H9 (cell line): ENCODE results near the gene DGCR2. TPM values are rescaled to one million over a fixed set of nuclear protein-coding genes. Genes with fewer than 3 reads are reported as not detected.

Source experiments
- DNase-seq: peaks from one replicate; pipeline ENCODE4 v3.0.0-alpha.2; 2017
- H2AFZ ChIP-seq: one replicate; pipeline ENCODE4 v1.6.1; 2013; ENCODE audit warnings: mild to moderate bottlenecking, low read length, control low read depth, moderate library complexity
- H2AK5ac ChIP-seq: 2 replicates; pipeline ENCODE4 v1.6.1; 2013; ENCODE audit warnings: low read length, control low read depth, mixed read lengths; ENCODE audit not compliant: insufficient read length
- H2BK120ac ChIP-seq: one replicate; pipeline ENCODE4 v1.6.1; 2013; ENCODE audit warnings: low read depth, mild to moderate bottlenecking, low read length, control low read depth, inconsistent platforms; ENCODE audit not compliant: poor library complexity, severe bottlenecking
- H2BK12ac ChIP-seq: 2 replicates; pipeline ENCODE4 v1.6.1; 2013; ENCODE audit warnings: low read length, control low read depth, mixed read lengths, low read depth; ENCODE audit not compliant: insufficient read length
- H2BK15ac ChIP-seq: 2 replicates; pipeline ENCODE4 v1.6.1; 2013; ENCODE audit warnings: low read depth, low read length, control low read depth
- H2BK20ac ChIP-seq: one replicate; pipeline ENCODE4 v1.6.1; 2013; ENCODE audit warnings: low read depth, mild to moderate bottlenecking, low read length, control low read depth, inconsistent platforms; ENCODE audit not compliant: poor library complexity, severe bottlenecking
- H2BK5ac ChIP-seq: 2 replicates; pipeline ENCODE4 v1.6.1; 2013; ENCODE audit warnings: low read length, control low read depth, mixed read lengths; ENCODE audit not compliant: insufficient read length
- H3K14ac ChIP-seq: 2 replicates; pipeline ENCODE4 v1.6.1; 2013; ENCODE audit warnings: low read length, control low read depth; ENCODE audit not compliant: insufficient read depth
- H3K18ac ChIP-seq: 2 replicates; pipeline ENCODE4 v1.6.1; 2013; ENCODE audit warnings: low read depth, mild to moderate bottlenecking, mixed read lengths, low read length, control low read depth; ENCODE audit not compliant: insufficient read length
- H3K23ac ChIP-seq: 2 replicates; pipeline ENCODE4 v1.6.1; 2013; ENCODE audit warnings: low read length, control low read depth, mixed read lengths, low read depth; ENCODE audit not compliant: insufficient read length
- H3K23me2 ChIP-seq: 2 replicates; pipeline ENCODE4 v1.6.1; 2013; ENCODE audit warnings: low read depth, mild to moderate bottlenecking, mixed read lengths, low read length, control low read depth; ENCODE audit not compliant: insufficient read length, poor library complexity, severe bottlenecking
- H3K27ac ChIP-seq: 2 replicates; pipeline ENCODE4 v1.5.1; 2013; ENCODE audit warnings: low read length, control low read depth, mixed read lengths, low read depth; ENCODE audit not compliant: insufficient read length
- H3K27me3 ChIP-seq: 2 replicates; pipeline ENCODE4 v1.6.1; 2013; ENCODE audit warnings: low read length, control low read depth, inconsistent platforms; ENCODE audit not compliant: insufficient read depth
- H3K4ac ChIP-seq: 2 replicates; pipeline ENCODE4 v1.6.1; 2013; ENCODE audit warnings: low read depth, mild to moderate bottlenecking, control low read depth, inconsistent platforms, low read length, moderate library complexity
- H3K4me1 ChIP-seq: 2 replicates; pipeline ENCODE4 v1.6.1; 2013; ENCODE audit warnings: low read length, control low read depth, inconsistent platforms; ENCODE audit not compliant: insufficient read depth
- H3K4me2 ChIP-seq: 2 replicates; pipeline ENCODE4 v1.6.1; 2013; ENCODE audit warnings: low read length, control low read depth, mixed read lengths; ENCODE audit not compliant: insufficient read length, insufficient read depth
- H3K56ac ChIP-seq: 2 replicates; pipeline ENCODE4 v1.6.1; 2013; ENCODE audit warnings: low read depth, mild to moderate bottlenecking, mixed read lengths, low read length, control low read depth; ENCODE audit not compliant: insufficient read length
- H3K79me1 ChIP-seq: 2 replicates; pipeline ENCODE4 v1.6.1; 2013; ENCODE audit warnings: low read depth, mild to moderate bottlenecking, moderate library complexity, low read length, control low read depth, inconsistent platforms; ENCODE audit not compliant: insufficient read depth, poor library complexity, severe bottlenecking
- H3K79me2 ChIP-seq: 2 replicates; pipeline ENCODE4 v1.6.1; 2013; ENCODE audit warnings: low read length, control low read depth, inconsistent platforms; ENCODE audit not compliant: insufficient read depth
- H3K9ac ChIP-seq: 2 replicates; pipeline ENCODE4 v1.6.1; 2013; ENCODE audit warnings: low read length, control low read depth, mixed read lengths; ENCODE audit not compliant: insufficient read length; ENCODE audit errors: extremely low read depth
- H3K9me3 ChIP-seq: one replicate; pipeline ENCODE4 v1.6.1; 2013; ENCODE audit warnings: low read depth, low read length, inconsistent platforms; ENCODE audit not compliant: control insufficient read depth
- H3T11ph ChIP-seq: one replicate; pipeline ENCODE4 v1.6.1; 2013; ENCODE audit warnings: mild to moderate bottlenecking, low read length, control low read depth, inconsistent platforms
- H4K20me1 ChIP-seq: one replicate; pipeline ENCODE4 v1.6.1; 2013; ENCODE audit not compliant: control insufficient read depth, insufficient read length, insufficient read depth
- H4K5ac ChIP-seq: 2 replicates; pipeline ENCODE4 v1.6.1; 2013; ENCODE audit warnings: low read depth, mild to moderate bottlenecking, mixed read lengths, low read length, control low read depth; ENCODE audit not compliant: insufficient read length
- H4K8ac ChIP-seq: replicated peaks from 2 replicates; pipeline ENCODE4 v1.6.1; 2013; ENCODE audit warnings: low read length, control low read depth, mixed read lengths, low read depth; ENCODE audit not compliant: insufficient read length
- H4K91ac ChIP-seq: 2 replicates; pipeline ENCODE4 v1.6.1; 2013; ENCODE audit warnings: low read depth, mild to moderate bottlenecking, moderate library complexity, mixed read lengths, low read length, control low read depth; ENCODE audit not compliant: insufficient read length
- H3K27ac Mint-ChIP-seq, 3 experiments: 2 replicates in 2 of 3; 3 replicates in 1 of 3; pipeline ENCODE4 v1.8.0; 2020 to 2021; ENCODE audit warnings: mixed read lengths in 3 of 3, mild to moderate bottlenecking in 1 of 3, moderate library complexity in 1 of 3
- H3K27me3 Mint-ChIP-seq: 2 replicates; pipeline ENCODE4 v1.8.0; 2021; ENCODE audit warnings: low read depth, mild to moderate bottlenecking, moderate library complexity, mixed read lengths
- H3K36me3 Mint-ChIP-seq, 3 experiments: 2 replicates in 2 of 3; 3 replicates in 1 of 3; pipeline ENCODE4 v1.8.0; 2020 to 2021; ENCODE audit warnings: low read depth in 3 of 3, mixed read lengths in 3 of 3; ENCODE audit not compliant: insufficient read depth in 1 of 3
- H3K4me1 Mint-ChIP-seq, 2 experiments: 2 replicates each; pipeline ENCODE4 v1.8.0; 2020; ENCODE audit warnings: mixed read lengths in 2 of 2
- H3K4me3 Mint-ChIP-seq, 2 experiments: 2 replicates in 1 of 2; 3 replicates in 1 of 2; pipeline ENCODE4 v1.8.0; 2020 to 2021; ENCODE audit warnings: mild to moderate bottlenecking in 2 of 2, mixed read lengths in 2 of 2, moderate library complexity in 1 of 2
- H3K9me3 Mint-ChIP-seq, 2 experiments: 2 replicates in 1 of 2; 3 replicates in 1 of 2; pipeline ENCODE4 v1.8.0; 2020; ENCODE audit warnings: mild to moderate bottlenecking in 2 of 2, mixed read lengths in 2 of 2, moderate library complexity in 1 of 2
- CTCF ChIP-seq: fragments of 200-600 bp; sonication (generic); conservative IDR thresholded peaks from 3 replicates; pipeline ENCODE4 v1.8.0; 2021; ENCODE audit warnings: antibody characterized with exemption, mild to moderate bottlenecking
- WGBS: extraction: QIAGEN DNeasy Blood & Tissue Kit; methylation state at CpG from one replicate; pipeline ENCODE4 v1.1.7; 2013; ENCODE audit warnings: missing lambda C conversion rate, low lambda C conversion rate, mixed read lengths; ENCODE audit not compliant: insufficient read length; ENCODE audit errors: extremely low coverage; 5-methylcytosine and 5-hydroxymethylcytosine counted together
- total RNA-seq: library from RNA; stranded (reverse); gene quantifications from 2 replicates; pipeline ENCODE4 v1.2.1, GENCODE V29; 2021

Gene DGCR2
- total RNA-seq, 1 experiment from 2014 or later, result 47.2 TPM

GRCh38 chr22:19119949-19120348 lies 2.3 kb downstream of the DGCR2 start:
- Mint-ChIP-seq H3K36me3 (peaks cover 0 to 4% (median 3%) of the 10 kb centered on the region in 3 experiments; a peak in 4 of 7 replicates), H3K9me3 (no peaks in the 10 kb centered on the region; a peak in 3 of 5 replicates), H3K27me3 (peaks cover 12% of the 10 kb centered on the region), H3K27ac (no peak overlapping the region), H3K4me3 (peak overlapping the region in 1 of 2 experiments; percentile 93; a peak in 2 of 5 replicates), H3K4me1 (peaks cover 26 to 37% of the 10 kb centered on the region in 2 experiments)
- no peak overlapping the region for H4K91ac ChIP-seq
- peaks cover 9% of the 10 kb centered on the region for H3K23me2 ChIP-seq
- H3K56ac ChIP-seq, result no peak overlapping the region
- no peak overlapping the region for H2BK120ac ChIP-seq
- H4K8ac ChIP-seq, result no peak overlapping the region
- H4K5ac ChIP-seq, result no peak overlapping the region
- no peak overlapping the region for H3K4me2 ChIP-seq
- no peak overlapping the region for H2AK5ac ChIP-seq
- no peak overlapping the region for H2AFZ ChIP-seq
- no peaks in the 10 kb centered on the region for H4K20me1 ChIP-seq
- H2BK12ac ChIP-seq, result no peak overlapping the region
- H3K9me3 ChIP-seq, result no peaks in the 10 kb centered on the region
- peaks cover 3% of the 10 kb centered on the region; the same call in 1 of the 2 replicates for H3K4me1 ChIP-seq
- peaks cover 29% of the 10 kb centered on the region; the same call in 1 of the 2 replicates for H3K79me2 ChIP-seq
- no peak for TF ChIP-seq CTCF
- H3K14ac ChIP-seq, result no peak overlapping the region
- no peak for DNase-seq
- no peak overlapping the region for H3T11ph ChIP-seq
- H3K27ac ChIP-seq, result no peak overlapping the region
- no peak overlapping the region for H2BK20ac ChIP-seq
- H3K9ac ChIP-seq, result no peak overlapping the region
- no peak overlapping the region for H3K18ac ChIP-seq
- H3K4ac ChIP-seq, result no peak overlapping the region
- H3K79me1 ChIP-seq, result peaks cover 11% of the 10 kb centered on the region
- WGBS, result no CpG with 5 or more reads among the region's 8 CpGs
- H2BK5ac ChIP-seq, result no peak overlapping the region
- no peak overlapping the region for H2BK15ac ChIP-seq
- no peak overlapping the region for H3K23ac ChIP-seq
- no peaks in the 10 kb centered on the region for H3K27me3 ChIP-seq
